DND-41 (cell line): ENCODE data around the gene MRPL11.

Source experiments
- CTCF ChIP-seq: IDR thresholded peaks from 2 replicates; pipeline ENCODE4 v1.5.1; 2012; ENCODE audit warnings: borderline replicate concordance, low read length, moderate library complexity, mild to moderate bottlenecking; ENCODE audit not compliant: poor library complexity, severe bottlenecking; ENCODE audit errors: extremely low read depth
- EZH2 ChIP-seq: IDR thresholded peaks from 3 replicates; pipeline ENCODE4 v1.6.1; 2012; ENCODE audit warnings: borderline replicate concordance, low read depth, mild to moderate bottlenecking, moderate library complexity, low read length, inconsistent platforms; ENCODE audit not compliant: severe bottlenecking

DNA sequence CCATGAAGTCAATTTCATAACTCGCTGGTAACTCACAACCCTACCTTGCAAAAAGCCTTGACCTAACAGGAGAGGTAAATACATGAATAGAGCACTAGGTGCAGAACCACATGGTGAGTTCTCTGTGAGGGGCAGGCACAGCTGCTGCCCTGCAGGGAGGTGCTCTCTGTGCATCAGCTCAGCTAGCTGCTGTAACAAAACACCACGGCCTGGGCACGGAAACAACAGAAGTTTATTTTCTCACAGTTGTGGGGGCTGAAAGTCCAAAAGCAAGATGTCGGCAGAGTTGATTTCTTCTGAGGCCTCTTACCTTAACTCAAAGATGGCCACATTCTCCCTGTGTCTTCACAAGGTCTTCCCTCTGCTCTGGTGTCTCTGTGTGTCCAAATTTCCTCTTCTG is 13.0 kb upstream of the MRPL11 start:
- TF ChIP-seq CTCF (no peak), EZH2 (no peak)
